Medulla oblongata (tissue), 1 donor: Measurements from ENCODE around the gene KCNN3.

Experiments
- DNase-seq: peaks from one replicate; pipeline ENCODE4 v3.0.0-alpha.2; 2015; ENCODE audit errors: extremely low spot score

The KCNN3 gene

DNA sequence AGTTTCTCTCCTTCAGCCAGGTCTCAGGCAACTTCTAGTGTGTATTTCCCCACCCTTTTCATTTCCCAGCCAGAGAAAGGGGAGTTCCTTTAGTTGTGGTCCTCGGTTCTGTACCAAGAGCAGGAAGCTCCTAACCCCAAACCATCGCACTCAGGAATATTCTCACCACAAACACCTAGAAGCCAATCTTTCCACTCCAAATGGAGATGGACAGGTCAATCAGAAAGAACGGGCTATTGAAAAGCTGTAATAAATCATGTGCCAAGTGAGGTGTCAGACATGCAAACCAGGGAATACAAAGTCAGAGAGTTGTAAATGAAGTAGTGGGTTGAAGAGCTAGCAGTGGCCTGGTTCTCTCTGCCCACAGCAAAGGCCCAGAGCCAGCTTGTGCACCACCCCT, 77.2 kb downstream of the KCNN3 start:
- DNase-seq, result no peak

DNA sequence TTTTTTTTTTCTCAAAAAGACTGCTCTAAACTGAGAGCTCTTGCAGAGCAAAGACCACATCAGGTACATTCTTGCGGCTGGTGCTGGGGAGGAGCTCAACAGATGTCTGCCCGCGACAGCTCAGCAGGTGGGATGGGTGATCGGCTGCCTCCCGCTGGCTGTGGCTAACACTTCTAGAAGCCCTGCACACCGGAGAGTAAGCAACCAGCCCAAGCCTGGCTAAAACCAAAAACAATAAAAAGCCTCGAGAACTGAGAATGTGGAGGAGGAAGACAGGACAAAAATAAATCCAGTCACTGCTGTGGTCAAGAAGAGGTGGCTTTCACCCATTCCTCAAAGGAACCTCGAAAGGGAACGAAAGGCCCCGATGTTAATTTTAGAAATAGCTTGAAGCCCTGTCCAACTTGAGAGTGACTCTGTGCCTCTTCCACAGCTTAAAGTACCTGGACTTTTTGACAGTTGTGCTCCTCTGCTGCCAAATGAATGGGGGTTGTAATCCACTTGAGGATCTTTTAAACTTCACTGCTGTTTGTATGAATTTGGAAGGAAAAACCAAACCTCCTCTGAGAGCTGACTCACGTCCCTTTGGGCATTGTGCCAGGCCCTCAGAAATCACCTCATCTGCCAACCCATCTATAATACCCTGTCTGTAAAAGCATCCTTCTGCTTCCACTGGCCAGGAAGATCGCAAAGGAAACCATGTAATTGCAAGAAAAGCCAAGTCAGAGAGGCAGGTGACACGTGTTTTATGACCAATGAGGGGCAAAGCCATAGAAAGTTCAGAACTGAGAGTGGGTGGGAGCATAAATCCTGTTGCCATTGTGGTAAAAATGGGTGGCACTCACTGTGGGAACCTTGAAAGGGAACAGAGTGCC, 78.6 kb downstream of the KCNN3 start:
- DNase-seq, result no peak

DNA sequence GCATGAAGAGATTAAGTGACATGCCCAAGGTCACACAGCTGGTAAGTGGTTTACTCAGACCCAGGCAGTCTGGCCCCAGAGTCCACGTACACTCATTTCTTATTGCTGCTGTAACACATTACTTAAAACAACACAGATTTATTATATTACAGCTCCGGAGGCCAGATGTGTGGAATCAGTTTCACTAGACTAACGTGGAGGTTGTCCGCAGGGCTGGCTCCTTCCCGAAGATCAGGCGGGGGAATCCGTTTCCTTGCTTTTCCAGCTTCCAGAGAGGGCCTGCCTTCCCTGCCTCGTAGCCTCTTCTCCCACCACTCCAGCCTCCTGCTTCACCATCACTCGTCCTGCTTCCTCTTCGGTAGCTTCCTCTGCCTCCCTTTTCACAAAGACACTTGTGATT, 81.2 kb downstream of the KCNN3 start:
- DNase-seq, result no peak

DNA sequence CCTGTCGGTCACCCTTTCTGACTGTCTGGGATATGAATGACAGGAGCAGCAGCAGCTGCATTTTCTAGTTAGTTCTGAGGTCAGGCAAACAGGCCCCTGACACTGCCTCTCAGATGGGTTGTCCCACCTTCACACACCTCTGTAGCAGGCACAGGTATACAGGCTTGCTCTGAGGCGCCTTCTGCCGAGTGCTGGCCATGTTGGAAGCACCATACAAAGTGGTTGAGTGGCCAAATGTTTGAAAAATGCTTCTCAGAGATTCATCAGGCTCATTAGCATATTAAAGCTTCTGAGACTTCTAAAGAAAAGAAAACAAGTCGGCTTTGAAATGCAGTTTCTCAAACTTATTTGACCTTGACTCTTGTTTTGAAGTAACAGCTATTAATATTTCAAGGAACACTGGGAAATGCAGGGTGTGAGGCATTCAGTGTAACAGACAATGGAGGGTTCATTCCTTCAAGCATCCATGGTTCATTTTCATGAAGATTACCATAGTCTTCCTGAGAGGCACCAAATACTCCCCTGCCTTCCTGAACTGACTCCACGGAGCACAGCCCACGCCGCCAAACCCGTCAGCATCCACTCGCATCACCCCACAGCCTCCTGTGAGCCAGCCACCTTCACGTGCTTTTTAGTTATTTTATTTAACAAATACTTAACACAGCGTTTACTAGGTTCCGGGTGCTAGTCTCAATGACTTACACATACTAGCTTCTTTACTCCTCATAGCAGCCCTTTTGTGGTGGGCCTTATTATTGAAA, 81.8 kb downstream of the KCNN3 start:
- DNase-seq, result no peak

DNA sequence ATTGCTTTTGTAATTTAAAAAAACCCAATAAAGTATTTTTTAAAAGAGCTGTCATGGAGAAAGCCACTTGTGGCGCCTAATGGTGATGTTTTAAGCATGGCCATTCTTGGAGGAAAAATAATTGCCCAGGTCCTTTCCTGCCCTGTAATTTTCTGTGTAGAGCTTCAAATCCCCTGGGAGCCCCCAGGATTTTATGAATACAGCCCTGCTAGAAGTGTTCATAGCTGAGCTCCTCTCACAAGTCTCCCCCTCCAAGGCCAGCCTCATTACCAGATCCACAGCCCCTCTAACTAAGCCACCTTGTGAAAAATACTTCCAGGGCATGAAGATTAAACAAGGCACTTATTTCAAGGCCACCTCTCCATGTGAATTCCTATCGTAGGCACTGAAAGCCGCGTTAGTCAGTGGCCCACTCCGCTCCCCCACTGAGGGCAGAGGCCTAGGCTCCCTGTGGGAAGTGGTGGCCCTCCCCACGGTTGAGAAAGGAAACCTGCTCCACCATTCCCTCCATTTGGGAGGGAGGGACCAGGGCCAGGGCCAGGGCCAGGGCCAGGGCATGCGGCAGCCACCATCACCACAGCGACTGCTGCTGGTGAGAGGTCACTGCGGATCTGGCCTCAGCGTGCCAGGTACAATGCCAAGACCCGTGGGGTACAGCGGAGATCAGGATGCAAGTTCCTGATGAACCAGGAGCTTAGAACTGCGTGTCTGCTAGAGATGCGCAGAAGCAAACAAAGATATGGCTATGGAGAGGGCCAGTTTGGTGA, 83.1 kb downstream of the KCNN3 start:
- DNase-seq, result no peak

DNA sequence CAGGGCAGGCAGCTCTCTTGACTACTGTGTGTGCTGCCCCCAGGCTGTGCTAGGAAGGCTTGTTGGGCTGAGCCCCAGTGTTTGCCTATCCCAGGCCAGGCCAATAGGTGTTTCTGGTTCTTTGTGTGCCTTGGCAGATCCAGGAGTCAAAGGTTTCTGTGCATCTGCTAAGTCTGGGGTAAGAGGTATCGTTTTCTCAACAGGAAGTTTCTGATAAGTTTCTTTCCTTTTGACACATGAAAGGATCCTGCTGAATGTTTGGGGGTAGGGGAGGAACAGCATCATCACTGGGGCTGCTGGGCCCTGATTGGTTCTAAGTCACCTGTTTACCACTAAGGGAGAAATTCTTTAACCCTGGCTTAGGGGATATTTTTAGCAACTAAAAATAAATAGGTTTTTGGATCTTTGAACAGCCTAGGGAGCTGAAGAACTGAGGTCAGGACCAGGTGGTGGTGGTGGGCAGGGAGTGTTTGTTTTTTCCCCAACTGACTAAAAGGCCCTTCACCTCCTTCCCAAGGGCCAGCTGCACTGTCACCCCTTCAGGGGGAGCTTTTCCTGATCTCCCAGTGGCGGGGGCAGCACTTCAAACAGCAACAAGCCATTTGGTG, 85.1 kb downstream of the KCNN3 start:
- no peak for DNase-seq

DNA sequence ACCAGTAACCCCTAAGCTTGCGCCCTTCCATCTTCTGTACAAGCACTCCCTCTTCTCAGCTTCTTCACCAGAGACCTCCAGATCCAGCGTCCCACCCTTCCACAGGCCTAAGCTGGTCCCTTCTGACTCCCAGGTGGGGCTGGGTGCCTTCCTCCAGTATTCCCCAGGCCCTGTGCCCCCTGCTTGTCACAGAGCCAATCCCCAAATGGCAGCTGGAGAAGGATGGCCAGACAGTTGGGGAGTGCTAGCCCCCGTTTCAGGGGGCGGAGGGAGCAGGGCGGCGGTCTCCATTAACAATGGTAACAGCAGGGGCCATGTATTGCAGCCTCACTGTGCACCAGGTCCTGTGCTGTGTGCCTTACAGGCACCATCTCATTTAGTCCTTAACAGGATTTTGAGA, 85.7 kb downstream of the KCNN3 start:
- DNase-seq, result no peak

DNA sequence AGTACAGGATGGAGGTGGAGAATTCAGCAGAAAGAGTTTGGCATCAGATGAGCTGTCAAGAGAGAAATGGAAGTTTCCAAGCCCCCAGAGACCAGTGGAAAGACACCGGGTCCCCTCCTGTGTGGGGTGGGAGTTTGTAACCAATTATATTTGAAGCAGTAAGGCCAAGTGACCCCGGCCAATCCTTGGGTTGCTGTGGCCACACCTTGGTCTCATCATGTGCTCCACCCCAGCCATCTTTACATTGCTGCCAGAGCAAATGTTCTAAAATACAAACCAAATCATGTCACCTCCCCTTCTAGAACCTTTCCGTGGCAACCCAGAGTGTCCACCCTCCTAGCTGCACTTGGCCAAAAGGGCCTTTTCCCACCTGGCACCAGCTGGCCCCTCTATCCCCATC, 86.1 kb downstream of the KCNN3 start:
- DNase-seq, result no peak

DNA sequence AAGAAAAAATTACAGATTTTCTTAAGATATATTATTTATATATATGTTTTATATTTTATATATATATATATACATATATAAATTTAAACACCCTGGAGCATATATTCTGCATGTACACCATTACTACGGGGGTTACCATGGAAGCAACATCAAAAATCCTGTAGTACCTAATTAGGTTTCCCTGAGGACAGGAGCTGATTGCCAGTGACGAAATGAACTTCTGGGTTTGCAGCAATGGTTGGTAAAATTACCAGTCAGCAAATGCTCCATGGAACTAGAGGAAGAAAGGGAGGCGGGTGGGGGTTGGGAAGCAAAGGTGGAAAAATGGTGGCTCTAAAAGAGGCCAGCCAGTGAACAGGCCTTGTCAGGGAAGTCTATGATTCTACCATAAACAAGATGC, 89.5 kb downstream of the KCNN3 start:
- no peak for DNase-seq

DNA sequence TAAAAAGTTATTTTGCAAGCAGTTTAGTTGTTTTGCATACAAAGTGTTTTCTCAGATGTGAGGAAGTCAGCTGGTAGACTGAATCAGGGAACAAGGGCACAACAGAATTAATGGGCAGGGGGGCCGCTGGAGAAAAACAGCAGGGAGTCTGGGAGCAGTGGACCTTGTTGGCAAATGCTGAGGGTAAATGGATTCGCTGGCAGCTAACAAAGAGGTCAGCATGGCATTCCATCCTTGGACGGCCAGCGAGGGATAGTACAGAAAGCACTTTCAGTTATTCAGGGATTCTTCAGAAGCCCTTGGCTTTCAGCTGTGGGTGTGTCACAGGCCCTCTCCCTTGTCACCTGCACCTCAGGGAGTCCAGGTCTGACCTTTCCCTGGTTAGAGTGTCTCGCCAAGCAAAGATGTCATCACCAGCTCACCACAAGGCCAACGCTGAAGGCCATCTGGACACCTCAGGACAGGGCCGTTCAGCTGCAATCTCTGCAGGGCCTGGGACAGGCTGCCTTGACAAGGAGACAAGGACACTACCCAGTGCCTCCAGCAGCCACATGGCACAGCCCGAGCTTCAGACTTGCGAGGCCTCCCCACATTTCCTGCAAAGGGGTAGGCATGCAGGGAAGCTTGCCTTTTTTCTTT, 90.4 kb downstream of the KCNN3 start:
- peak; percentile 32 for DNase-seq

DNA sequence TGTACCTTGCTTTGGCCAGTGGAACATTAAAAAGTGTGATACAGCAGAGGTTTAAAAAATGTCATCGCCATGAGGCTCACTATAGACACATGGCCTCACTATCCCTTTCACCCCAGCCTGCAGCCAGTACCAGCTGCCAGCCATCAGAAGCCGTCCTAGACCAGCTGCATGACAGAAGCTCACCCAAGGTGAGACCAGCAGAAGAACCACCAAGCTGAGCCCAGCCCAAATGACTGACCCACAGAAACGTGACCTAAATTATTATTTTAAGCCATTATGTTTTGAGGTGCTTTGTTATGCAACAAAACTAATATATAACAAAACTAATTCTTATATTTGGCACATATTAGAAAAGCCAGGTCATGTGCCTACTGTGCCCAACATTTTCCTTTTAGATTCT, 91.1 kb downstream of the KCNN3 start:
- no peak for DNase-seq

DNA sequence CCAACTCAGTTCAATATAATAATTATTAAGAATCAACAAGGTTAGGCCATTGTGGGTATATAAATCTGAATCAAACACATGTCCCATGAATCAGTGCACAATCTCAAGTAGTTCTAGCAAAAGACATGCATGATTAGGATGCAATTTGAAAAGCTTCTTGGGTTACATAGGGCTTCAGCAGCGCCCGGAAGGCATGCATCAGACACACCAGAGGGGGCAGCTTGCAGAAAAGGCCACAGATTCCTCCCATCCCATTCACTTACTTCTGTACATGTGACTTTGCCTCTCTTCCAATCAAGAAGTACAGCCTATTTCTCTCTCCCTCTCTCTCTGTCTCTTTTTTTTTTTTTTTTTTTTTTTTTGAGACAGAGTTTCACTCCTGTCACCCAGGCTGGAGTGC, 91.8 kb downstream of the KCNN3 start:
- no peak for DNase-seq

DNA sequence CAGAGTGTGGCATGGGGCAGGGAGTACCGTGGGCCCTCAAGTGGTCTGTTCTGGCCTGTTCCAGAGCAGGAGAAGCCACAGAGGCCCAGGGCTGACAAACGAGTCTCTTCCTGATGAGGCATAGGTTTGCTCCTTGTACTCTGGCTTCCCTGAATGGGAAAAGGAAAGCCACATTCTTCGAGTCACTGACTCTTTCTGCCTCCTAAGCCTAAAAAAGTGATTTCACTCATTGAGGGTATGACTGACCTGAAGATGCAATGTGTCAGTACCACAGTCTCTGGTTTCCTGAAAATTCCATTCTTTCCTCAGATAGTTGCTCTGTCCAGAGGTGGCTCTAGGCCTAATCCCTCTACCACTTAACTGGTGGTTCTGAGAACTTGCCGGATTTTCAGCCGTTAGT, 92.3 kb downstream of the KCNN3 start:
- no peak for DNase-seq

DNA sequence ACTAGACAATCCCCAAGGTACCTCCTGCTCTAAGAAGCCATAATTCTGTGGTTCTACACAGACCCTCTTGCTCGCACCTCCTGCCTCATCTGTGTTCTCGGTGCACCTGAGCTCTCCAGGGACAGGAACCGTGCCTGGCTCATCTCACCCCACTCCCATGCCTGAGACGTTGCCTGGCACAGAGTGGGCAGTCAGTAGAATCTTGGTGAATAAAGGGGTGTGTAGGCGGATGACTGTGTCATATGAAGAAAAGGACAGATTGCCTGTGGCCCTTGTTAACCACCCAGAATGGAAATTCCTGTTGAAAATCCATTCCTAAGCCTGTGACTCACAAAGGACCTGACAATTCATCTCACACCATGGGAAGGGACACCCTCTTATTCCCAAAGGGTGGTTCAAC, 92.9 kb downstream of the KCNN3 start:
- no peak for DNase-seq

DNA sequence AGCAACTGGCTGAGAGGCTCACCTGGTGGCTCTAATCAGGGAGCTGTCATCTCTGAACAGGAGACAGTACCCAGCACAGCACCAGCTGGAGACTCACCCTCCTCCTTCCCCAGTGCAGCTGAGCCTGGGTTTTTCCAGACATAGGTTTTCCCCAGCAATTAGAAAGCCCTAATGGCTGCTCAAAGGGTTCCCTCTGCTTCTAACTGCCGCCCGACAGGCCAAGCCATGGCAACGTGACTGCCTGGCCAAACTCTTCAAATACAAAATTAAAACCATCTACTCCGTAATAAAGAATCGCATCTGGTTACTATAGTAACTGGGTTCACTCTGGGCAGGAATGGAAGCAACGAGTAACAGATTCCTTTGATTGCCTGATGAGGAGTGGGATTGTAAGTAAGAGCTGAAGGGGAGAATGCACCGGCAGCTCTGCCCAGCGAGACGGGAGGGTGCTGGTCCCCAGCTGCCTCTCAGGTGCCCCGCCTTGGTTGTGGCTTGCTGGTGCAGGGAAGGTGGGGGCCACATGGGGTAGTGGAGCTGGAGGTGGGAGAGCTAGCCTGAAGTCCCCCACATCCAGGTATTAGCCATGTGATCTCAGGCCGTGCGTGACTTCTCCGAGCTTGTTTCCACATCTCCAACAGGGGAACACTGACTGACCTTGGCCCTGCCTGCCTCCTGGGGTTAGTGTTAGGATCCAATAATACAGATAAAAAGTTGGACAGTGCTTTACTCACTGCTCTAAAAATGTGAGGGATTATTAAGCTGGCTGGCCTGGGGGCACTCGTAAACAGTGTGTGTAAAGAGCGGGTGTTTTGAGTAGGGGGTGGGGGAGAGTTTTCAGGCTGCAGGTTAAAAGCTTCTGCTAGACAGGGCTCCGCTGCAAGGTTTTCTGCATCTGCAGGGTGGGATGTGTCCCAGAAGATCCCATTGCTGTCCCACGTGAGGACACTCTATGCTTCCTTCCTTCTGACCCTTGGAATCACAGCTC, 94.2 kb downstream of the KCNN3 start:
- peak; percentile 36 for DNase-seq

DNA sequence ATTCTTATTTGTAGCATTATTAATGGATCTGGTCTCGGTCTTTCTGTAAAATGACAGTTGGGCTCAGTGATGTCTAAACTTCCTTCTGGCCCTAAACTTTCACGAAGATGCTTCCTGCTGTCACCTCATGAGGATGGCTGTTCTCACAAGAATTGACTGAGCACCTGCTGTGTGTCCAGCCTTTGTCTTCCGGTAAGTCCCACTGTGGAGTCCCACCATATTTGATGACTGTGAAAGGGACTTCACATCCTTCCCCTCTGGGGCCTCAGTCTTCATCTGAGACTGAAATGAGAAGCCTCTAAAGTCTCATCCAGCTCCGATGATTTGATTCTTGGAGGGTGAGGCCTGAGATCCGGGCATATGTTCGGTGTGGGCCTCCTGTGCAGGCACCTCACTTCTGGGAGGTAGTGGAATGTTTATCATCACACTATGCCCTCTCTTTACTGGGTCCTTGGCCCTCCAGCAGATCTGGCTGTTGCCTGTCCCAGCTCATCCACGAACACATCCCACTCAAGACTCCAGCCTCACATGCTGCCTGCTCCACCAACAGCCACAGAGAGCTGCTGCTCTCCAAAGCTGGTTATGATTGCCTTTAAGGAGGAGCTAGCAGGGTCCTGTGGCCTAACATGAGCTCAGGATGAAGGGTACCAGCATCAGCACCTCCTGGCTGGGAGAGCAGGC, 95.8 kb downstream of the KCNN3 start:
- no peak for DNase-seq

DNA sequence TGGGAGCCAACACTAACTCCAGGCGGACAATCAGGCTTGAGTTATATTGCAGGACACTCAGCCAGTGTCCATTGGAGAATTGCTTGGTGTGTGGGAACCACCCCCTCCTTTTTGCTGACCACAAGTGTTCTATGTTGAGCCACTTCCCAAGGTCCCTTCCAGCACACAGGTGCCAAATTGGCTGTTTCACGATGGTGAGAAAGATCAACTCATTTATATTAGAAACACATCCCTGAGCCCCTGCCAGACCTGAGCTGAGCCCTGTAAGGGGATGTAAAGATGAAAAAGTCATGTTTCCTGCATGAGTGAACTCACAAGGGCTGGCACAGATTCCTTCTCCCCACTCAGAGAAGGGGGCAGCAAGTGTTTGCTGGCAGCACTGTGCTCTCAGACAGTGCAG, 96.5 kb downstream of the KCNN3 start:
- DNase-seq, result peak; percentile 69

DNA sequence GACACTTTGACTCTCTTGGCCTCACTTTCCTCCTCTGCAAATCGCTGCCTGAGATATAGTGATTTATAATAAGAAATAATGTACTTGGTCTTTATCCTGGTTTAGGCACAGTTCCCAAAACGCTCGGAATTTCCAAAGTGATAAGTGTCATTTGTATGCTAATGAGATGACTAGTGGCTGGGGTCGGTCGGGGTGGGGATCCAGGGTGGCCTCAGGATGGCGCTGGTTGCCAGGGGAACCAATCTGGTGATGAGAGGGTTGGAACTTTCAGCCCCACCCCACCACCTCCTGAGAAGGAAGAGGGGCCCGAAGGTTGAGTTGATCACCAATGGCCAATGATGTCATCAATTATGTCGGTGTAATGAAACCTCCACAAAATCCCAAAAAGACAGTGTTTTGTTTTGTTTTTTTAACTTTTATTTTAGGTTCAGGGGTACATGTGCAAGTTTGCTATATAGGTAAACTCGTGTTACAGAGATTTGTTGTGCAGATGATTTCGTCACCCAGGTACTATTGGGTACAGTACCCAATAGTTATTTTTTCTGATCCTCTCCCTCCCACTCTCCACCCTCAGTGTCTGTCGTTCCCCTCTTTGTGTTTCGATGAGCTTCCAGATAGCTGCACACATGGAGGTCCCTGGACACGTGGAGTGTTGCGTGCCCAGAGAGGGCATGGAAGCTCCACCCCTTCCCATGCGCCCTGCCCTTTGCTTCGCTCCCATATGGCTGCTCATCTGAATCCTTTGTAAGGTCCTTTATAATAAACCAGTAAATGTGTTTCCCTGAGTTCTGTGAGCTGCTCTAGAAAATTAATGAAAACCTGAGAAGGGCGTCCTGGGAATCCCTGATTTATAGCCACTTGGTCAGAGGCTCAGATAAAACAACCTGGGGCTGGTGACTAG, 97.2 kb downstream of the KCNN3 start:
- no peak for DNase-seq

DNA sequence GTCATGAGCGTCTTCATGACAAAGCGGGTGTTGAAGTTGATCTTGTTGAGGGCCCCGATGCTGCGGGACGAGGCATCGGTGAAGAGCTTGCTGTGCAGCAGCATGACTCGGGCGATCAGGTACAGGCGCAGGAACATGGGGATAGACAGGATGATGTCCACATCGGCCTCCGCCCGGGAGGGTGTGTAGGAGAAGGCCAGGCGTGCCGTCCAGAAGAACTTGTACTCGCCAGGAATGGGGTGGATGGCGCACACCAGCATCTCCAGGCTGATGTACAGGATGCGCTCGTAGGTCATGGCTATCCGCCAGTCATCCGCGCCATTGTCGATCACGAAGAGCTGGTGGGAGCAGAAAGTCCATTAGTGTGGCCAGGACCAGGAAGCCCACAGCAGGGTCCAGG, 98.0 kb downstream of the KCNN3 start:
- no peak for DNase-seq
